DOHH2 (cell line): Measurements from ENCODE around the gene DOCK6.

ENCODE experiments used
- H3F3A ChIP-seq: fragments of 200-600 bp; sonication (generic), shearing (Covaris generic); 2 replicates; pipeline ENCODE4 v1.6.0; 2016; ENCODE audit warnings: antibody characterized with exemption, mild to moderate bottlenecking; ENCODE audit not compliant: control insufficient read depth, insufficient read depth
- H3K27ac ChIP-seq: fragments of 200-600 bp; sonication (generic); 2 replicates; pipeline ENCODE4 v1.5.1; 2014; ENCODE audit warnings: low read depth, mild to moderate bottlenecking, low read length, moderate library complexity
- H3K27me3 ChIP-seq: fragments of 200-600 bp; sonication (generic); 2 replicates; pipeline ENCODE4 v1.6.1; 2014; ENCODE audit warnings: mild to moderate bottlenecking, low read length, mixed read lengths; ENCODE audit not compliant: control insufficient read depth
- H3K36me3 ChIP-seq: fragments of 200-600 bp; sonication (generic); 2 replicates; pipeline ENCODE4 v1.6.1; 2014; ENCODE audit warnings: mild to moderate bottlenecking, low read length, moderate library complexity, mixed read lengths; ENCODE audit not compliant: control insufficient read depth
- H3K4me1 ChIP-seq: fragments of 200-600 bp; sonication (generic); 2 replicates; pipeline ENCODE4 v1.6.1; 2014; ENCODE audit warnings: mild to moderate bottlenecking, low read length, mixed read lengths; ENCODE audit not compliant: control insufficient read depth
- H3K4me2 ChIP-seq: fragments of 200-600 bp; sonication (generic); 2 replicates; pipeline ENCODE4 v1.6.0; 2014; ENCODE audit warnings: mild to moderate bottlenecking, low read length, moderate library complexity
- H3K4me3 ChIP-seq: fragments of 200-600 bp; sonication (generic); 2 replicates; pipeline ENCODE4 v1.5.1; 2014; ENCODE audit warnings: mild to moderate bottlenecking, low read length, mixed read lengths
- H3K79me2 ChIP-seq: fragments of 200-600 bp; sonication (generic); 2 replicates; pipeline ENCODE4 v1.6.1; 2014; ENCODE audit warnings: mild to moderate bottlenecking, low read length, mixed read lengths; ENCODE audit not compliant: control insufficient read depth
- H3K9me2 ChIP-seq: fragments of 200-600 bp; sonication (generic); replicated peaks from 2 replicates; pipeline ENCODE4 v1.6.1; 2014; ENCODE audit warnings: mild to moderate bottlenecking, low read length, mixed read lengths; ENCODE audit not compliant: control insufficient read depth
- H3K9me3 ChIP-seq: fragments of 200-600 bp; sonication (generic); 2 replicates; pipeline ENCODE4 v1.6.1; 2014; ENCODE audit warnings: antibody characterized with exemption, low read length, mixed read lengths; ENCODE audit not compliant: control insufficient read depth, insufficient read depth
- H4K20me1 ChIP-seq: fragments of 200-600 bp; sonication (generic); 2 replicates; pipeline ENCODE4 v1.6.0; 2014; ENCODE audit warnings: low read depth, mild to moderate bottlenecking, antibody characterized with exemption, low read length, moderate library complexity; ENCODE audit not compliant: control insufficient read depth, insufficient read depth
- EZH2phosphoT487 ChIP-seq: fragments of 200-600 bp; sonication (generic); IDR thresholded peaks from 2 replicates; pipeline ENCODE4 v1.6.1; 2017; ENCODE audit warnings: borderline replicate concordance, mild to moderate bottlenecking, antibody characterized with exemption, low read length, moderate library complexity, mixed read lengths
- TF ChIP-seq, protein P1 (sequence below): fragments of 200-600 bp; sonication (generic); IDR thresholded peaks from one replicate; pipeline ENCODE4 v1.5.1; 2014; ENCODE audit warnings: antibody characterized with exemption, mild to moderate bottlenecking, low read depth, low read length; ENCODE audit not compliant: poor library complexity, severe bottlenecking

The DOCK6 gene

DNA sequence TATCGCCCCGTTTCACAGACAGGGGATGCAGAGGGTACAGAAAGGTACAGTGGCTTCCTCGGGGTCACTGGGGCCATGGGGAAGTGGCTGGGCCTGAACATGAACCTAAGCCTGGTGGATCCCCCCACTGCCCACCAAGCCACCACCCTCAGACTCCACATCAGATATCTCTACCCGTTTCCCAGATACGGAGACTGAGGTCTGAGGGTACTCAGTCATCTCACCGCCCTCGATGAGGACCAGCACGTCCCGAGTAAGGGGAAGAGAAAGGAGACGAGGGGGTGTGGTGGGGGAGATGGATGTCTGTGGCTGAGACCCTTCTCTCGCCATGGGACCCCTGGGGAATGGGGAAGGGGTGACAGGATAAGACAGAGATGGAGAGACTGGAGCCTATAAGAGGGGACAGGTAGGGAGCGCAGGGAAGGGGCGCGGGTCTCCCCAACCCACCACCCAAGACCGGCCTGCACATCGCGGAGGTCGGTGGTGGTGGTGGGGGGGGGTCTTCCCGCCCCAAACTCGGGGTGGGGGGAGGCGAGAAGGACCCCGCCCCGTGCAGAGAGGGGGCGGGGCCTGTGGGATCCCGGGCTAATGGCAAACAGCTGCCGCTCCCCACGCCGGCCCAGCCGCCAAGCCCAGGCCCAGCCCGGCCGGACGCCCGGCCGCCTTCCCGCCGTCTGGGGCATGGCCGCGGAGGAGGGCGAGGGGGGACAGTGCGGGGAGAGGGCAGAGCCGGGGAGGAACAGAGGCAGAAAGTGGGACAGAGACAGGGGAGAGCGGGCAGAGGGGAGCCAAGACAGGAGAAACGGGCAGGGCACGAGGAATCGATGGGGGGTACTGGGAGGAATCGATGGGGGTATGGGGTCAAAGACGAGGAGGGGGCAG is 65.7 kb downstream of the DOCK6 start:
- peak overlapping the region; percentile 84 for H3K4me3 ChIP-seq
- no peaks in the 10 kb centered on the region for H3K9me2 ChIP-seq
- no peaks in the 10 kb centered on the region for H3K9me3 ChIP-seq
- H3K4me2 ChIP-seq: peak overlapping the region; percentile 90
- H4K20me1 ChIP-seq: no peaks in the 10 kb centered on the region
- peaks cover 52% of the 10 kb centered on the region for H3K36me3 ChIP-seq
- peaks cover 45% of the 10 kb centered on the region for H3K79me2 ChIP-seq
- peak overlapping the region; percentile 93 for H3K27ac ChIP-seq
- TF ChIP-seq, protein P1, sequence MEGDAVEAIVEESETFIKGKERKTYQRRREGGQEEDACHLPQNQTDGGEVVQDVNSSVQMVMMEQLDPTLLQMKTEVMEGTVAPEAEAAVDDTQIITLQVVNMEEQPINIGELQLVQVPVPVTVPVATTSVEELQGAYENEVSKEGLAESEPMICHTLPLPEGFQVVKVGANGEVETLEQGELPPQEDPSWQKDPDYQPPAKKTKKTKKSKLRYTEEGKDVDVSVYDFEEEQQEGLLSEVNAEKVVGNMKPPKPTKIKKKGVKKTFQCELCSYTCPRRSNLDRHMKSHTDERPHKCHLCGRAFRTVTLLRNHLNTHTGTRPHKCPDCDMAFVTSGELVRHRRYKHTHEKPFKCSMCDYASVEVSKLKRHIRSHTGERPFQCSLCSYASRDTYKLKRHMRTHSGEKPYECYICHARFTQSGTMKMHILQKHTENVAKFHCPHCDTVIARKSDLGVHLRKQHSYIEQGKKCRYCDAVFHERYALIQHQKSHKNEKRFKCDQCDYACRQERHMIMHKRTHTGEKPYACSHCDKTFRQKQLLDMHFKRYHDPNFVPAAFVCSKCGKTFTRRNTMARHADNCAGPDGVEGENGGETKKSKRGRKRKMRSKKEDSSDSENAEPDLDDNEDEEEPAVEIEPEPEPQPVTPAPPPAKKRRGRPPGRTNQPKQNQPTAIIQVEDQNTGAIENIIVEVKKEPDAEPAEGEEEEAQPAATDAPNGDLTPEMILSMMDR: no peak
- no peak for TF ChIP-seq EZH2phosphoT487
- peaks cover 61% of the 10 kb centered on the region for H3K4me1 ChIP-seq
- no peaks in the 10 kb centered on the region for H3K27me3 ChIP-seq
- H3F3A ChIP-seq: peaks cover 32% of the 10 kb centered on the region

DNA sequence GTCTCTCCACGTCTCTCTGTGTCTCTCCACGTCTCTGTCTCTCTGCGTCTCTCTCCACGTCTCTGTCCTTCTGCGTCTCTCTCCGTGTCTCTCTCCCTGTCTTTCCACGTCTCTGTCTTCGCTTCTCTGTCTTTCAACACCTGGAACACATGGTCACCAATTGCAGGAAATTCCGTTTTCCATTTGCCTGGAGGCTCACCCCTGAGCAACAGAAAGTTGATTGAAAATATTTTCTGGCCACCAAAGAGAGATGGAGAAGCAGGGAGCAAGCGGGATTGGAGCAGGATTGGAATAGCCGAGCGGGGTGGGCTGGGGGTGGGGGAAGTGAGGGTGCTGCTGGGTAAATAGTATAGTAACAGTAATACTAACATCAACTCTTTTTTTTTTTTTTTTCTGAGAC is 66.6 kb downstream of the DOCK6 start:
- Histone ChIP-seq H3K4me2 (peak overlapping the region; percentile 90), H3K36me3 (peaks cover 60% of the 10 kb centered on the region), H3K9me3 (no peaks in the 10 kb centered on the region), H3K4me3 (peak overlapping the region; percentile 84), H3K4me1 (peaks cover 70% of the 10 kb centered on the region), H3K27ac (peak overlapping the region; percentile 93), H3K9me2 (no peaks in the 10 kb centered on the region), H3K27me3 (no peaks in the 10 kb centered on the region), H3K79me2 (peaks cover 54% of the 10 kb centered on the region), H4K20me1 (no peaks in the 10 kb centered on the region), H3F3A (peaks cover 36% of the 10 kb centered on the region)
- TF ChIP-seq EZH2phosphoT487: no peak
- TF ChIP-seq, protein P1: no peak

DNA sequence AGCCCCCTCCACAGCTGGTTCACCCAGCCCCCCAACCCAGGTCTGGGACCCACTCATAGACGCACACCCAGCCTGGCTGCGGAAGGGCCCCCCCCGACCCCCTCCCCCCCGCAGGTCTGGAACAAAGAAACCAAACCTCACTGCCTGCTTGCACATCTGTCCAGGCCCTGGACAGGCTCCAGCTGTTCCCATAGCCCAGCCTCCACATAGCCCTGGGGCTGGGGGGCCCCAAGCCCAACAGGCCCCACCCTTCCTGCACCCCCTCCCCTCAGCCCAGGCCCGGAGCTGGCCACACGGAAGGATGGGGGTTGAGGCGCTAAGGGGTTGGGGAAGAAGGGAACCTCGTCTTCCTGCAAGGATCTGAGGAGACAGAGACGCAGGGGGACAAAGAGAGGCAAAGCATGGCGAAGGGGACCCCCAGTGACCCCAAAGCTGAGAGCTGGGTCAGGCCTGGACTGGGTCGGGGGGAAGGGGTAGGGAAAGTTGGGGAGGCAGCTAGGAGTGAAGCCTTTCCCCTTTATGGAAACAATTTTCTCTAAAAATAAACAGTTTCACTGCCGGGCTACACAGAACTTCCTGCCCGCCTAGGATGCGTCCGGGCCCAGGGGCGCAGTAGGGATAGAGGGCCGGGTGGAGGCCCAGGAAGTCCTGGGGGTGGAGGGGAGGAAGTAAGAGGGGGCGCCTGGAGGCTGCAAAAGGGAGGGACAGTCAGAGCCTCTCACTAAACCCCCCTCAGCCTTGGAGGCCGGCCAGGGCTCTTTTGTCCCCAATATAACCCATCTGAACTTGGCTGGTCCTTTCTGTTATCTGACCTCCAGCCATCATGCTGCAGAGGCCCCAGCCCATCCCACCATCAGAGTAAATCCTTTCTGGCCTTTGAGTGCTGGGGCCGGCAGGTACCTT is 67.4 kb downstream of the DOCK6 start:
- Histone ChIP-seq H3F3A (peaks cover 36% of the 10 kb centered on the region), H3K4me2 (peak overlapping the region; percentile 90), H3K9me3 (no peaks in the 10 kb centered on the region), H3K27me3 (no peaks in the 10 kb centered on the region), H3K27ac (peak overlapping the region; percentile 93), H3K36me3 (peaks cover 67% of the 10 kb centered on the region), H3K9me2 (no peaks in the 10 kb centered on the region), H3K79me2 (peaks cover 62% of the 10 kb centered on the region), H3K4me3 (peak overlapping the region; percentile 84), H4K20me1 (no peaks in the 10 kb centered on the region), H3K4me1 (peaks cover 78% of the 10 kb centered on the region)
- no peak for TF ChIP-seq EZH2phosphoT487
- TF ChIP-seq, protein P1: no peak
